ENCODE measurements around the gene ELFN1.

Gene ELFN1

GRCh38 chr7:1677206-1678080, 7.4 kb downstream of the ELFN1 start:
- no peak for DNase-seq

- DNase-seq: no peak
Measured at GRCh38 chr7:1678081-1678543, 8.0 kb downstream of the ELFN1 start.

- no peak for DNase-seq
Measured at GRCh38 chr7:1678571-1679325, 8.7 kb downstream of the ELFN1 start.

GRCh38 chr7:1679326-1679965, 9.4 kb downstream of the ELFN1 start:
- no peak for DNase-seq

- DNase-seq: no peak
Measured at GRCh38 chr7:1679966-1680730, 10.1 kb downstream of the ELFN1 start.

GRCh38 chr7:1681581-1681980, 11.5 kb downstream of the ELFN1 start:
- no peak for DNase-seq

- DNase-seq: no peak
Measured at GRCh38 chr7:1685000-1685624, 15.0 kb downstream of the ELFN1 start.

- no peak for DNase-seq
Measured at GRCh38 chr7:1688542-1688941, 18.5 kb downstream of the ELFN1 start.

- DNase-seq: no peak
Measured at GRCh38 chr7:1689311-1689710, 19.2 kb downstream of the ELFN1 start.

GRCh38 chr7:1690359-1690958, 20.4 kb downstream of the ELFN1 start:
- DNase-seq: no peak

- no peak for DNase-seq
Measured at GRCh38 chr7:1691096-1691495, 21.0 kb downstream of the ELFN1 start.

- DNase-seq: peak; percentile 93
Measured at GRCh38 chr7:1691601-1692514, 21.8 kb downstream of the ELFN1 start.

GRCh38 chr7:1692515-1693418, 22.7 kb downstream of the ELFN1 start:
- no peak for DNase-seq

GRCh38 chr7:1693419-1693990, 23.4 kb downstream of the ELFN1 start:
- no peak for DNase-seq

- peak; percentile 89 for DNase-seq
Measured at GRCh38 chr7:1693991-1694524, 24.0 kb downstream of the ELFN1 start.

GRCh38 chr7:1694611-1695511, 24.8 kb downstream of the ELFN1 start:
- no peak for DNase-seq

GRCh38 chr7:1695800-1696454, 25.9 kb downstream of the ELFN1 start:
- DNase-seq: no peak
